Stimulated activated CD4-positive, alpha-beta T cell treated with anti-CD3 and anti-CD28 coated beads, Interleukin-12 subunit alpha, Interleukin-12 subunit beta, amount 100 ng/mL, for 24 hours (primary cell): ENCODE results near the gene FUZ.
A peak's percentile ranks its signal among the peaks of the same experiment; 100 is the strongest.

ENCODE experiments used
- DNase-seq, 2 experiments: peaks; one replicate each; pipeline ENCODE4 v3.0.0-alpha.2; 2020; ENCODE audit warnings: low read depth in 2 of 2

Gene FUZ

DNA sequence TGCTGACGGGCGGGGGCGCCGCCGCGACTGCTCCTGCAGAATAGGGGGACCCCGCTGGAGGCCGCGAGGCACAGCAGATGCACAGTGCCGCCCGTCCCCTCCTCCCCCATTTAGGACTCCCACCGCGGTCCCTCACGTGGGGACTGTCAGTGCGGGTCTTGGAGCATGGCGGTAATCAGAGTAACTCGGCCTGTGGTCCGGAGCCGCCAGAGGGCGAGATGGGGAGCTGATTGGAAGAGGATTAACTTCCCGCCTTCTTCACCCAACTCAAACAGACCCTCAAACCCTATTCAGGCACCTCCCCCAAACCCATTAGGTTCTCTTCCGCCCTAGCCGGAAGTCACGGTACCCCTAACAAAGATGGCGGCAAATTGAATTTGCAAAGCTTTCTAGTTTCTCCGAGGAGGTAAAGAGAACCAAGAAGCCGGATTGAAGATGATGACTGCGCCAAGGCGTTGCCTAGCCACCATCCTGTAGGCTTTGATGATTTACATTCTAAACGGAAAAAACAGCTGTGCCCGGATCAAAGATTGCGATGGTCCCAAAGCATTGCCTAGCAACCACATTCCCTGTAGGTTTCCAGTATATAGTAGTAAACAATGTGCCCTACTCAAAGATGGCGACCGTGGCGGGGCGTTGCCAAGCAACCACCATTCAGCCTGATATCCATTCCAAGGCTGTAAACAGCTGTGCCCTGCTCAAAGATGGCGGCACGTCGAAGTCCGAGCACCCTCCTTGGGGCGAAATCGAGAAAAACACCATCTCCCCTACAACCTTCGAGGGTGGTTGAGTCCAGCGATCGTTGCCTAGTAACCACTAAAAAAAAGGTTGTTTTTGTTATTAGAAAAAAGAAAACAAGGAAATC, at the start of gene FUZ:
TSS of gene FUZ (minus strand) at position 296 of the 865 bp plus-strand sequence. CDS start at position 110, 186 bp downstream.
- peak; percentile 81 to 89 for DNase-seq

DNA sequence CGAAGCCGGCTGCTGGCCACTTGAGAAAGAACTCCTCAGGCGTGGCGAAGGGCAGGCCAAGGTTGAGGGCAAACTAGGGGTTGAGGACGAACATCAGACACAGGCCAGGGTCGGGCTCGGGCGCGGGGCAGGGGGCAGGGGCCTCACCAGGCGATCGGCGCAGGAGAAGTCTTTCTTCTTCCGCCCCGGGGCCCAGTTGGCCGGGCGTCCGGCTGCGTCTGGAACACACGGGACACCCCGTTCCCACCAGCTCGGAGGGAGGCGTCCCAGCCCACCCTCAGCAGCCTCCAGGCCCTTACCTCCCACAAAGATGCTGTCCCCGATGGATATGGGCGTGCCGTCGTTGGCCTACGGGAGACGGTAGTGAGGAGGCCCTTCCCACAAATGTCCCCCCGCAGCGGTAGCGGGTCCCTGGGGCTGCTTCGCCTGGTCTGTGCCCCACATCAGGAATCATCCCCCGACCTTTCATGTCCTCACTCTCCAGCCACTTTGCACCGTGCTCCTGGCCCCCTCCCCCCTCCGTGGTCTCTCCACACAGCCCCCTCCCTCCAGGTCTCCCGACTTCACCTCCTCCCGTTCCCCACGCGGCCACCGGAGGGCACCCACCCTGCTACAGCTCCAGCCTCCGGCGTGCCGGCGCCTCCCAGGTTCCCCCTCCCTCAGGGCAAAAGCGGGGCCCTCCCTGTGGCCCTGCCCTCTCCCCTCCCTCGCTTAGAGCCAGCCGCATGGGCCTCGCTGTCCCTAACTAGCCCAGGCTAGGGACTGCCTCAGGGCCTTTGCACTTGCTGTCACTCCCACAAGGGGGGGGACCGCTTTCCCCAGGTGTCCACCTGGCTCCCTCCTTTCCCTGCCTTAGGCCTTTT, 49.5 kb upstream of the FUZ start:
- no peak for DNase-seq

- DNase-seq: no peak
Measured at GRCh38 chr19:49861541-49862378, 48.7 kb upstream of the FUZ start.

DNA sequence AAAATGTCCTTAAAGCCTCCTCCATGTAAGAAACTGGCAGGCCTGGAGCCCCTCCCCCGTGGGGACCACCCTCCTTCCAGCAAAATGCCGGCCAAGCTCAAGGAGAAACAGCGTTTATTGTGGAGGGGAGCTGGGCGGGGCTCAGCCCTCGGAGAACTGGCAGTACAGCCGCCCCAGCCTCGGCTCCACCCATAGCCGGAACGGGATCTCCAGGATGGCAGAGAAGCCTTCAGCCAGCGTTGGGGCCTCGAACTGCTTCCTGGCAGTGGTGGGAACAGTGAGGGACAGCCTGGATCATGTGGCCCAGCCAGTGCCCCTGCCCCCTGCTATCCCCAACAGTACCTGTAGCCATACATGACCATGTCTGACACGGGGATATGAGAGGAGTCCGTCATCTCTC, 48.0 kb upstream of the FUZ start:
- no peak for DNase-seq

- DNase-seq: no peak
Measured at GRCh38 chr19:49860336-49861102, 47.4 kb upstream of the FUZ start.

DNA sequence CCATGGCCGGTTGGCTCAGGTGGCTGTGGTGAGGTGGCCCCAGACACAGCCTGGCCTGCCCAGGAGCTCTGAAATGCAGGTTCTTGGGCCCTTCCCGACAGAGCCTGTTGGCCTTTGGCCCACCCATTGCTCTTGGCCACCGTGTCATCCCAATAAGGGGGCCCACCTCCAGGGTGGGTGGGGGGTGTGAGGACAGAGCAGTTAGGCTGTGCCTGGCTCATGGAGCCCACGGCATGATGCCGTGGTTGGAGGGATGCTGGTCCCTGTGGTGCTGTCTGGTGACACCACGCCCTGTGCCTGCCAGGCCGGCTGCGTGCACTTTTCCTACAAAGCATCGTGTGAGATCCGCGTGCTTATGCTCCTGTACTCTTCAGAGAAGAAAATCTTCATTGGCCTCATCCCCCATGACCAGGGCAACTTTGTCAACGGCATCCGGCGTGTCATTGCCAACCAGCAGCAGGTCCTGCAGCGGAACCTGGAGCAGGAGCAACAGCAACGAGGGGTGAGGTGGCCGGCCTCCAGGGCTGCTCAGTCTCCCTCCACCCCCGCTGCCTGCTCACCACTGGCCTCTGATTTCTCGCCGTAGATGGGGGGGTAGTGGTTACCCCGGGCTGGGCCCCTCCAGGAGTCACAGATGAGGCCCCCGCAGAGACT, 46.7 kb upstream of the FUZ start:
- DNase-seq: no peak

GRCh38 chr19:49858088-49858985, 45.2 kb upstream of the FUZ start:
- no peak for DNase-seq

DNA sequence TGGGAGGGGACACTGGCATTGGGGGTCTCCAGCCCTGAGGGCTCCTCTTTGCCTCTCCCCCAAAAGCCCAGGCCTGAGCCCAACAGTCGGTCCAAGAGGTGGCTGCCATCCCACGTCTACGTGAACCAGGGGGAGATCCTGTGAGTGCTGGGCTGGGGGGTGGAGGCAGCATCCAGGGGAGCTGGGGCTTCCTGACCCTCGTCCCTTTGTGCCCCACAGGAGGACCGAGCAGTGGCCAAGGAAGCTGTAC, 44.7 kb upstream of the FUZ start:
- no peak for DNase-seq

DNA sequence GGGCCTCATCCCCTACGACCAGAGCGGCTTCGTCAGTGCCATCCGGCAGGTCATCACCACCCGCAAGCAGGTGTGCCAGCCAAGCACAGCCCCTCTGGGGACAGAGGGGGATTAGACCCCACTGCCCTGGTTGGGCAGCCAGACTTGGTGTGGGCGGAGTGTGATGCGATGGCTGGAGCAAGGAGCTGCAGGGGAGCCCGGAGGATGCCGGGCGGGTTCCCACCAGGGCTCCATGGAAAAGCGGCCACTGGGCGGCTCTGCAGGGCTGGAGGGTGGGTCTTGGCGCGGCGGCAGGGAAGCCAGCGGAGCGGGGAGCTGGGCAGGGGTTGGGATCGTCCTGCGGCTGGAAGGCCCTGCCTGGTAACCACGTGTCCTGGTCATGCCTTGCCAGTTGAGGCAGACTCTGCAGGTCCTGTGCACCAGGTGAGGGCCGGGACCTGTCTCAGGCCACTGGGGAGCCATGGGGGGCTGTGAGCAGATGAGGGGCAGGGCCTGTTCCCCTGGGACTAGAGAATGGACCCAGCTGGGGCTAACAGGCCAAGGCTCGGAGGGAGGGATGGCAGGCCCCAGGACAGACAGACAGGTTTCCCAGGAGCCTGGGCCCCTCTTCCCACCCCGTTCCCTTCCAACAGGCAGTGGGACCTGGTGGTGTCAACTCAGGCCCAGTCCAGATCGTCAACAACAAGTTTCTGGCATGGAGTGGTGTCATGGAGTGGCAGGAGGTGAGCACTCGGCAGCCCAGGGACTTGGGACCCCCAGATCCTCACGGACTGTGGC, 44.2 kb upstream of the FUZ start:
- no peak for DNase-seq

DNA sequence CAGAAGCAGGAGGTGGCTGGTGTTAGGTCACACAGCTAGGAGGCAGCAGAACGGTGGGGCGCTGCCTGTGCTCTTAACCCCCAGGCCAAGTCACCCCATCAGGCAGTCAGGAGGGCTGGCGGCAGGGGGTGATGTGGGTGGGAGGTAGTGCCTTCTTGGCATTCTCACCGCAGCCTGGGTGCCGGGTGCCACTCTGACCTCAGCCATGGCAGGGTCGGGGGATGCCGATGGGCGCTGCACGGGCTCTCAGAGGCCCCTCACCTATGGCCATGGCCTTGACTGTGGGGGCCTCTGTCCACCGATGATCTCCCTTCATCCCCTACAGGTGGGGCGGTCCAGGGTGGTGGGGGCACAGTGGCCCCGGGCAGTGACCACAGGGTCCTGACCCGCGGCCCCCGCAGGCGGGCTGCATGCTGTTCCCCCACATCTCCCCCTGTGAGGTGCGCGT, 43.5 kb upstream of the FUZ start:
- no peak for DNase-seq

DNA sequence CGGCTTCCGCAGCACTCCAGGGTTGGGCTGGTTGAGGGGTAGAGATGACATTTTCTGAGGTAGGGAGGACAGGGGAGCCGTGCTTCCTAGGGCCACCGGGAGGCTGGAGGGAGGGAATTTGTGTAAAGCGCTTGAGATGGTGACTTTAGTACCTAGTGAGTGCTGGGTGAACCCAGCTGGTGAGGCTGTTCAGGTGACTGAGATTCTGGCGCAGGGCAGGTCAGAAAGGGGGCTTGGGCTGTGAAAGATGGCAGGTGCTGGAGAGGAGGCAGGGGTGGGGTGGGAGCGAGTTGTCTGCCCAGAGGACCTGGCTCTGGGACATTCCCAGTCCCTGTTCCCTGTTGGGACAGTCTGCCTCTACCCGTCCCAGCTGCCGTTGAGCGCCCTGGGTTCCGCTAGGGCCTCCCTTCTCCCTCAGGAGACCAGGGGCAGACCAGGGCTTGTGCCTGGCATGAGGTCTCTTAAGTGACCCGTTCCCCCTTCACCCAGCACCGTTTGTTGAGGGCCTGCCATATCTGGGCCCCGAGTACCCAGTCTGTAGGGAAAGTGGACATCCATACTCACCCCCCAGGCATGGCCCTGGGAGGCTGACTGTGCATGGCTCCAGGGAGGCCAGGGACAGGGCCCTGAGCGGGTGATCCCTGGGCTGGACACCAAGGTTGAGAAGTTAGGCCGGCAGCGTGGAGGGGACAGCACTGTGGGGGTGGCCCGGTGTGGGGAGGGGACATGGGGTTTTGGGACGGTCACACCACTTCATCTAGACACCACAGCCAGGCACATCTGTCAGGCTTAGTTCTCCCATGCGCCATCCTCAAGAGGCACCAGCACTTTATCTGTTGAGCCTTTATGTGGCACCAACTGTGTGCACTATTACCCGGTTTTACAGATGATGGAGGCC, 42.8 kb upstream of the FUZ start:
- no peak for DNase-seq

DNA sequence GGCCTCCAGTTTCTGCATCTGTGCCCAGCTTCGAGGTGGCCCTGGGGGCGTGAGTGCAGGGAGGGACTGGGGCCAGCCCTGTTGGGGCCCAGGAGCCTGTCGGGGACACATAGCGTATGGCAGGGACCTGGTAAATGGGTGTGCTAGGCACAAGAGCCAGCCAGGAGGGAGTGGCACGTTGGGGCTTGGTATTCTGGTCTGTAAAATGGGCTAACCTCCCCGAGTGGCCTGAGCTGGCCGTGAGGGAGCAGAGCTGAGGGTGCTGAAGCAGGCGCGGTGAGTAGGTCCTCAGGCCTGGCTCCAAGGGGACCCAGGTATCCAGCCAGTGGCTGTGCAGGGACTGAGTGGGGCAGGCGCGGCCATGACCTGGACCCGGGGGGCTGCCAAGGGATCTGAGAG, 42.2 kb upstream of the FUZ start:
- DNase-seq: no peak

DNA sequence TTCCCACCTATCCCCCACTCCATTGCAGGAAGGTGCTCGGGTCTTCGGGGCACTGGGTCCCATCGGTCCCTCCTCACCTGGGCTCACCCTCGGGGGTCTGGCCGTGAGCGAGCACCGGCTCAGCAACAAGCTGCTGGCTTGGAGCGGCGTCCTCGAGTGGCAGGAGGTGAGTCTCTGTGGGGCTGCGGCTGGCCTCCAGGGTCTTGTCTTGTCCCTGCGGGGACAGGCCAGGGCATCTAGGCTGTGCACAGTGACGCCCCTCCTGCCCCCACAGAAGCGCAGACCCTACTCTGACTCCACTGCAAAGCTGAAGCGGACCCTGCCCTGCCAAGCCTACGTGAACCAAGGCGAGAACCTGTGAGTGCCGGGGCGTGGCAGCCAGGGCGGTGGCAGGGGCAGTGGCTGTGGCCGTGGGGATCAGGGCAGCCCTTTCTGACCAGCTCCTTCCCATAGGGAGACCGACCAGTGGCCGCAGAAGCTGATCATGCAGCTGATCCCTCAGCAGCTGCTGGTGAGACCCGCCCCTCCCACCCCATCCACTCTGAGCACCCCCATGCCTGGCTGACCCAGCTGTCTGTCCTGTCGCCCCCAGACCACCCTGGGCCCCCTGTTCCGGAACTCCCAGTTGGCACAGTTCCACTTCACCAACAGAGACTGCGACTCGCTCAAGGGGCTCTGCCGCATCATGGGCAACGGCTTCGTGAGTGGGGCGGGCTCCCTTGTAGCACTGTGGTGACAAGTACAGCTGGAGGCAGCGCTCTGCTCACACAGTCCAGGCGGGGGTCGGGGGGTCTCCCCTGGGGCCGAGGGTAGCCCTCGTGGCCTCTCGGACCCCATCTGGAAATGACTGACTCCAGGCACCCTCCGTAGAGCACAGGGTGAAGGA, 41.5 kb upstream of the FUZ start:
- no peak for DNase-seq

DNA sequence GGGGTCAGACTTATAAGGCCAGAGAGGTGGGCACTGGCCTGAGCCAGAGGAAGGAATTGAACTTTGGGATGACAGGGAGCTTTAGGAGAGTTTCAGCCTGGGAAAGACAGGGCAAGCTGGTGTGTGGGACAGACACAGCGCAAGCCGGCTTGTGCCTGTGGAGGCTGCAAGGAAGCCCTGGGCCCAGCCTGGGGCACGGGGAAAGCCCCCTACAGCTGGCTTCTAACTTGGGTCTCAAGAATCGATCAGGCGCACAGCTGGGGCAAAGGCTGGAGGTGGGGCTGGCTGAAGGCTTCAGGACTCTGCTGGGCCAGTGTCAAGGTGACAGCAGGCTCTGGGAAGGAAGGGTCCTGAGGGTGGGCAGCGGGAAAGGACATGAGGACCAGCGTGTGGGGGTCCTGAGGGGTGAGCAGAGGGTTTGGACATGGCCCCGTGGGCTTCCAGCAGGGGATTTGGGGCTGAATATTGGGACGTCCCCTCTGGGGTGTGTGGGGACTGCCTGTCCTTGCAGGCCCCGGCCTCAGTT, 40.8 kb upstream of the FUZ start:
- no peak for DNase-seq

GRCh38 chr19:49852631-49853126, 39.6 kb upstream of the FUZ start:
- DNase-seq: no peak

- DNase-seq: no peak
Measured at GRCh38 chr19:49851456-49852259, 38.6 kb upstream of the FUZ start.
